ENCODE data around the gene RBPMS2.

- TF ChIP-seq CTCF (IDR thresholded peaks at IDR 0.05; ENCODE audit: borderline replicate concordance, extremely low read depth, low read length, poor library complexity, severe bottlenecking): no peak
- TF ChIP-seq EZH2 (IDR thresholded peaks at IDR 0.05; ENCODE audit: borderline replicate concordance, low read depth, low read length, severe bottlenecking): no peak
Observed at GRCh38 chr15:64810497-64811326, 35.3 kb upstream of the RBPMS2 start.

All from DND-41 (cell line).